Anterior cingulate cortex (tissue), 58 donors: ENCODE results near the gene DMRT1.
"Not testable (repeated sequence)": the region's sequence is repeated elsewhere in the genome, so short reads cannot be mapped to it uniquely, and the experiment has no call there.

Source experiments
- DNase-seq, 58 donors: peaks; one replicate each; lab custom pipeline; 2025; lab: John Stamatoyannopoulos, UW

The DMRT1 gene

GRCh38 chr9:982394-983230, 141.1 kb downstream of the DMRT1 start:
- DNase-seq, result no peak

- DNase-seq, result no peak
Observed at GRCh38 chr9:994005-994404, 152.5 kb downstream of the DMRT1 start.

- DNase-seq, result no peak
Observed at GRCh38 chr9:995192-995591, 153.7 kb downstream of the DMRT1 start.

GRCh38 chr9:995781-996180, 154.3 kb downstream of the DMRT1 start:
- no peak for DNase-seq

GRCh38 chr9:998299-999110, 157.0 kb downstream of the DMRT1 start:
- DNase-seq, result not testable (repeated sequence)

- no peak for DNase-seq
Observed at GRCh38 chr9:1001838-1002237, 160.3 kb downstream of the DMRT1 start.

GRCh38 chr9:1002678-1003077, 161.2 kb downstream of the DMRT1 start:
- no peak for DNase-seq

- peak in 16 of 58 donors; percentile 2 to 41 (median 7) for DNase-seq
Observed at GRCh38 chr9:1005043-1005667, 163.7 kb downstream of the DMRT1 start.

- no peak for DNase-seq
Observed at GRCh38 chr9:1007312-1007711, 165.8 kb downstream of the DMRT1 start.

- DNase-seq, result no peak
Observed at GRCh38 chr9:1008216-1008615, 166.7 kb downstream of the DMRT1 start.

GRCh38 chr9:1009101-1009707, 167.7 kb downstream of the DMRT1 start:
- peak in 56 of 58 donors; percentile 9 to 87 (median 62) for DNase-seq

- DNase-seq, result no peak
Observed at GRCh38 chr9:1013021-1013420, 171.5 kb downstream of the DMRT1 start.

GRCh38 chr9:1014225-1014624, 172.7 kb downstream of the DMRT1 start:
- DNase-seq, result no peak

- DNase-seq, result no peak
Observed at GRCh38 chr9:1014640-1015039, 173.1 kb downstream of the DMRT1 start.

- no peak for DNase-seq
Observed at GRCh38 chr9:1018121-1018520, 176.6 kb downstream of the DMRT1 start.
